ENCODE results near the gene TUBGCP6.

DNA sequence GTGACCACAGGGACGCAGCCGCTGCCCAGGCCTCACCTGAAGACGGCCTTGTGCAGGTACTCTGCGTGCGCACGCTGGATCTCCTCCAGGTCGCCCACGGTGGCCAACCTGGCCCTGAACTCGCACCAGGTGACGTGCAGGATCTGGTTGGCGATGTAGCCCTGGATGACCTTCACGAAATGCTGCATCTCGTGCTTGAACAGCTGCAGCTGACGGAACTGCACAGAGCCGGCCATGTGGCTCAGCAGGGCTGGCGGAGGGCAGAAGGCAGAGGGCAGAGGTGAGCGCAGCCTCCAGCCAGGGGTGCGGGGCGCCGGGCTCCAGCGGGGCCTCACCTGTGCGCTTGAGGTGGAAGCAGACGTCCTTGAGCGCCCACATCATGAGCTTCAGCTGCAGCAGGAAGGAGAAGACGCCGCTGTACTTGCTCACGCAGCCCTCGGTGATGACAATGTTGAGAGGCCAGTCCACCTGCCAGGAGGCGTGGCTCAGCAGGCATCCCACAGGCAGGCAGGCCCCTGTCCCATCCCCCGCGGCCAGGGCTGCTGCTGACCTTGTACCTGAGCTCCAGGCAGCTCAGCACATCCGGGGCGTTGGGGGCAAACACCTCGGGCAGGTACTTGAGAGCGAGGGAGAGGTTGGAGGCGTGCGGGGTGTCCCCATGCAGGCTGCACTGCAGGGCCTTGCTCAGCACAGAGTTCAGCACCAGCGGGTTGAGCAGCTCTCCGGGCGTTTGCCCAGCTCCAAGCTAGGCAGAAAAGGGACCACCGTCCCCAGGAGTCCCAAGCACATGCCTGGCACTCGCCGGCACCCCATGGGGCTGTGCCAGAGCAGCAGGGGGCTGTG lies 26.4 kb downstream of the TUBGCP6 start:
- TF ChIP-seq, protein P1, sequence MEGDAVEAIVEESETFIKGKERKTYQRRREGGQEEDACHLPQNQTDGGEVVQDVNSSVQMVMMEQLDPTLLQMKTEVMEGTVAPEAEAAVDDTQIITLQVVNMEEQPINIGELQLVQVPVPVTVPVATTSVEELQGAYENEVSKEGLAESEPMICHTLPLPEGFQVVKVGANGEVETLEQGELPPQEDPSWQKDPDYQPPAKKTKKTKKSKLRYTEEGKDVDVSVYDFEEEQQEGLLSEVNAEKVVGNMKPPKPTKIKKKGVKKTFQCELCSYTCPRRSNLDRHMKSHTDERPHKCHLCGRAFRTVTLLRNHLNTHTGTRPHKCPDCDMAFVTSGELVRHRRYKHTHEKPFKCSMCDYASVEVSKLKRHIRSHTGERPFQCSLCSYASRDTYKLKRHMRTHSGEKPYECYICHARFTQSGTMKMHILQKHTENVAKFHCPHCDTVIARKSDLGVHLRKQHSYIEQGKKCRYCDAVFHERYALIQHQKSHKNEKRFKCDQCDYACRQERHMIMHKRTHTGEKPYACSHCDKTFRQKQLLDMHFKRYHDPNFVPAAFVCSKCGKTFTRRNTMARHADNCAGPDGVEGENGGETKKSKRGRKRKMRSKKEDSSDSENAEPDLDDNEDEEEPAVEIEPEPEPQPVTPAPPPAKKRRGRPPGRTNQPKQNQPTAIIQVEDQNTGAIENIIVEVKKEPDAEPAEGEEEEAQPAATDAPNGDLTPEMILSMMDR (IDR thresholded peaks at IDR 0.05): no peak
- TF ChIP-seq POLR2A (IDR thresholded peaks at IDR 0.05): no peak
